HL-60 (cell line): ENCODE measurements around the gene ANO2.

Experiments
- DNase-seq, 2 experiments: peaks; one replicate each; pipeline ENCODE4 v3.0.0-alpha.2; 2010 to 2020; ENCODE audit warnings: low read depth in 1 of 2, low spot score in 1 of 2
- H3K27ac ChIP-seq: fragments of 250-450 bp; sonication (Bioruptor Pico); replicated peaks from 2 replicates; pipeline ENCODE4 v1.5.1; 2020; ENCODE audit warnings: mild to moderate bottlenecking, moderate library complexity
- H3K27me3 ChIP-seq: fragments of 250-450 bp; sonication (Bioruptor Pico); 2 replicates; pipeline ENCODE4 v1.5.1; 2021; ENCODE audit warnings: mild to moderate bottlenecking, moderate library complexity; ENCODE audit not compliant: insufficient read depth, poor library complexity, severe bottlenecking
- H3K4me3 ChIP-seq: replicated peaks from 2 replicates; pipeline ENCODE4 v1.5.1; 2011; ENCODE audit warnings: mild to moderate bottlenecking, control low read depth, low read length; ENCODE audit not compliant: insufficient read depth
- CTCF ChIP-seq: IDR thresholded peaks from one replicate; pipeline ENCODE4 v1.5.1; 2011; ENCODE audit warnings: low read length, control low read depth, inconsistent platforms; ENCODE audit not compliant: insufficient read depth
- GABPA ChIP-seq: IDR thresholded peaks from 2 replicates; pipeline ENCODE4 v1.6.1; 2012; ENCODE audit warnings: low read depth
- POLR2AphosphoS5 ChIP-seq: IDR thresholded peaks from 2 replicates; pipeline ENCODE4 v1.6.1; 2012; ENCODE audit warnings: low read depth
- REST ChIP-seq: IDR thresholded peaks from 2 replicates; pipeline ENCODE4 v1.6.1; 2012; ENCODE audit warnings: low read depth; ENCODE audit not compliant: insufficient replicate concordance
- SPI1 ChIP-seq: IDR thresholded peaks from 2 replicates; pipeline ENCODE4 v1.6.1; 2012; ENCODE audit warnings: low read depth, mild to moderate bottlenecking, borderline replicate concordance

ANO2 gene

DNA sequence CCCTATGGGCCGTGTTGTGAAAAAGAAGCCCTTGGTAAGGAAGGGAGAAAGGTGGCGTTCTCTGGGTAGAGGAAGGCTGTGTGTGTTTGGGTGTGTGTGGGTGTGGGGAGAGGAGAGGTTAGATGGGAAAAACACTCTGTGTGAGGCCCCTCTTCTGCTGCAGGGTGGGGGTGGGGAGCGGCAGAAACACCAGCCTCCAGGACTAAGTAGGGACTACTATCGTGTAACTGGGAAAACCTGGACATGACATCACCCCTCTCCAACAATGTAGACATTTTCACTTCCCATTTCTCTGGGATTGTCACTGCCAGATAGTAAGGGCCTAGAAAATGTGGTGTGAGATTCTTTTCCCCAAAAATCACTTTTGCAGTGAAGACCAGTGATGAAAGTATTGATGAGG, 308.2 kb downstream of the ANO2 start:
- Histone ChIP-seq H3K27me3 (peaks cover 3% of the 10 kb centered on the region), H3K4me3 (no peak overlapping the region), H3K27ac (no peak overlapping the region)
- DNase-seq, result no peak
- TF ChIP-seq CTCF (no peak), SPI1 (no peak), POLR2AphosphoS5 (no peak), REST (no peak), GABPA (no peak)

GRCh38 chr12:5633106-5633505, 312.0 kb downstream of the ANO2 start:
- no peak overlapping the region for H3K4me3 ChIP-seq
- TF ChIP-seq POLR2AphosphoS5, result no peak
- TF ChIP-seq SPI1, result no peak
- no peak for TF ChIP-seq GABPA
- no peak for TF ChIP-seq REST
- no peak for TF ChIP-seq CTCF
- no peak overlapping the region for H3K27ac ChIP-seq
- H3K27me3 ChIP-seq, result peaks cover 3% of the 10 kb centered on the region
- DNase-seq, result no peak

GRCh38 chr12:5632453-5632852, 312.6 kb downstream of the ANO2 start:
- Histone ChIP-seq H3K27me3 (peaks cover 3% of the 10 kb centered on the region), H3K4me3 (no peak overlapping the region), H3K27ac (no peak overlapping the region)
- DNase-seq, result no peak
- no peak for TF ChIP-seq REST
- TF ChIP-seq POLR2AphosphoS5, result no peak
- TF ChIP-seq SPI1, result no peak
- no peak for TF ChIP-seq GABPA
- no peak for TF ChIP-seq CTCF
